Medulla oblongata (tissue), 1 donor: Measurements from ENCODE around the gene TEX22.

Source experiments
- DNase-seq: peaks from one replicate; pipeline ENCODE4 v3.0.0-alpha.2; 2015; ENCODE audit errors: extremely low spot score

Gene TEX22

GRCh38 chr14:105439179-105439578 lies 40.8 kb downstream of the TEX22 start:
- DNase-seq = no peak

- DNase-seq = no peak
Observed at GRCh38 chr14:105439710-105440553, 41.6 kb downstream of the TEX22 start.

GRCh38 chr14:105440554-105440900 lies 42.2 kb downstream of the TEX22 start:
- no peak for DNase-seq

GRCh38 chr14:105440992-105441391 lies 42.7 kb downstream of the TEX22 start:
- DNase-seq = no peak

GRCh38 chr14:105442125-105442524 lies 43.8 kb downstream of the TEX22 start:
- DNase-seq = no peak

GRCh38 chr14:105442834-105443233 lies 44.5 kb downstream of the TEX22 start:
- DNase-seq = no peak

GRCh38 chr14:105444859-105445258 lies 46.5 kb downstream of the TEX22 start:
- DNase-seq = no peak

- DNase-seq = no peak
Observed at GRCh38 chr14:105445290-105445689, 47.0 kb downstream of the TEX22 start.

GRCh38 chr14:105445901-105446845 lies 47.8 kb downstream of the TEX22 start:
- DNase-seq = no peak

- DNase-seq = no peak
Observed at GRCh38 chr14:105446971-105447370, 48.6 kb downstream of the TEX22 start.

- no peak for DNase-seq
Observed at GRCh38 chr14:105447651-105448640, 49.6 kb downstream of the TEX22 start.

- DNase-seq = peak; percentile 80
Observed at GRCh38 chr14:105448706-105449111, 50.4 kb downstream of the TEX22 start.

- DNase-seq = no peak
Observed at GRCh38 chr14:105449276-105450122, 51.2 kb downstream of the TEX22 start.

- no peak for DNase-seq
Observed at GRCh38 chr14:105450123-105450505, 51.8 kb downstream of the TEX22 start.

- DNase-seq = no peak
Observed at GRCh38 chr14:105450864-105451720, 52.8 kb downstream of the TEX22 start.

- DNase-seq = no peak
Observed at GRCh38 chr14:105452963-105453362, 54.6 kb downstream of the TEX22 start.

- DNase-seq = no peak
Observed at GRCh38 chr14:105453847-105454246, 55.5 kb downstream of the TEX22 start.

- DNase-seq = no peak
Observed at GRCh38 chr14:105455086-105455640, 56.8 kb downstream of the TEX22 start.
